ENCODE data around the gene ADGRB2. TPM values are rescaled to one million over a fixed set of nuclear protein-coding genes. Genes with fewer than 3 reads are reported as not detected.

ADGRB2 gene
- total RNA-seq (ENCODE audit: unreplicated experiment): 15.8 TPM
- long read RNA-seq, partial matches to known transcripts: 1 of 1 reads
- long read RNA-seq, other reads (novel, unspliced or antisense): 0 of 1 reads

GRCh38 chr1:31764312-31765040 lies at the start of gene ADGRB2:
ADGRB2 (minus strand) TSS chr1:31764340; CDS start chr1:31757221, 7,119 bp downstream.
- TF ChIP-seq CTCF (IDR thresholded peaks at IDR 0.05; ENCODE audit: partially characterized antibody, unreplicated experiment): peak; percentile 0
- Mint-ChIP-seq H3K27me3 (ENCODE audit: unreplicated experiment) (peaks cover 7% of the 10 kb centered on the region), H3K9me3 (ENCODE audit: unreplicated experiment) (peaks cover 13% of the 10 kb centered on the region), H3K27ac (ENCODE audit: unreplicated experiment) (no peak within 1 kb of the TSS), H3K36me3 (ENCODE audit: unreplicated experiment) (no peaks in the 10 kb centered on the region), H3K4me1 (ENCODE audit: low read depth, unreplicated experiment) (peaks cover 8% of the 10 kb centered on the region), H3K4me3 (ENCODE audit: unreplicated experiment) (peak within 1 kb of the TSS; percentile 88)
- peak; percentile 64 for DNase-seq

DNA sequence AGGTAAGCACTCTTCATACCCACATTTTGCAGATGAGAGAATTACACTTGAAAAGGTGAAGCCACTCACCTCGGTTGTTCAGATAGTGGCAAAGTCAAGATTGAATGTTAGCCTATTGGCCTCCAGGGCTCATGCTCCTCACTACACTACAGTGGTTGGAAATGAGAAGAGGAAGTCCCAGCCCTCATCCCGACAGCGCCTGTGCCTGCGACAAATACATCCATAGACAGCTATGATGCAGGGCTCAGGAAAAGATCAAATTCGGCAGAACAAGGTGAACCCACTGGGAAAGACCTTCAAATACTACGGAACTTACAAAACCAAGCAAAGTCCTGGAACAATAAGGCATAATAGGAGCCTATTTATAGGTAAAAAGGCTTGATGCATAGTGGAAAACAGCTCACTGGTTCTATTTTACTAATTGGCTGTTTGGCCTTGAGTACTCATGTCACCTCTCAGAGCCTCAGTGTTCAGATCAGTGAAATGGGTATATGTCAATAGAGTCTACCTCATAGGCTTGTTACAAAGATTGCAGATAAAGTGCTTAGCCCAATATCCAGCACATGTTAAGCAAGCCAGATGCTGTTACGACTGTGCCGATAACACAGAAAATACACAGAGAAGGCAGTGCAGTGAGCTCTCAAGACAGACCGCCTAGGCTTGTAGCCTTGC lies 48.2 kb upstream of the ADGRB2 start:
- no peak for DNase-seq
- TF ChIP-seq CTCF (IDR thresholded peaks at IDR 0.05; ENCODE audit: partially characterized antibody, unreplicated experiment): no peak
- Mint-ChIP-seq H3K4me3 (ENCODE audit: unreplicated experiment) (peak overlapping the region; percentile 20), H3K27me3 (ENCODE audit: unreplicated experiment) (peaks cover 2% of the 10 kb centered on the region), H3K36me3 (ENCODE audit: unreplicated experiment) (no peaks in the 10 kb centered on the region), H3K4me1 (ENCODE audit: low read depth, unreplicated experiment) (peaks cover 2% of the 10 kb centered on the region), H3K9me3 (ENCODE audit: unreplicated experiment) (peaks cover 1% of the 10 kb centered on the region), H3K27ac (ENCODE audit: unreplicated experiment) (no peak overlapping the region)

- Mint-ChIP-seq H3K4me3 (ENCODE audit: unreplicated experiment) (no peak overlapping the region), H3K4me1 (ENCODE audit: low read depth, unreplicated experiment) (peaks cover 2% of the 10 kb centered on the region), H3K27ac (ENCODE audit: unreplicated experiment) (no peak overlapping the region), H3K36me3 (ENCODE audit: unreplicated experiment) (no peaks in the 10 kb centered on the region), H3K27me3 (ENCODE audit: unreplicated experiment) (peaks cover 2% of the 10 kb centered on the region), H3K9me3 (ENCODE audit: unreplicated experiment) (peaks cover 1% of the 10 kb centered on the region)
- no peak for TF ChIP-seq CTCF (IDR thresholded peaks at IDR 0.05; ENCODE audit: partially characterized antibody, unreplicated experiment)
- peak; percentile 67 for DNase-seq
Observed at GRCh38 chr1:31811605-31812004, 47.5 kb upstream of the ADGRB2 start.

- Mint-ChIP-seq H3K4me3 (ENCODE audit: unreplicated experiment) (no peak overlapping the region), H3K36me3 (ENCODE audit: unreplicated experiment) (no peaks in the 10 kb centered on the region), H3K9me3 (ENCODE audit: unreplicated experiment) (peaks cover 1% of the 10 kb centered on the region), H3K27ac (ENCODE audit: unreplicated experiment) (no peak overlapping the region), H3K27me3 (ENCODE audit: unreplicated experiment) (peaks cover 2% of the 10 kb centered on the region), H3K4me1 (ENCODE audit: low read depth, unreplicated experiment) (peaks cover 2% of the 10 kb centered on the region)
- TF ChIP-seq CTCF (IDR thresholded peaks at IDR 0.05; ENCODE audit: partially characterized antibody, unreplicated experiment): no peak
- no peak for DNase-seq
Observed at GRCh38 chr1:31809698-31810097, 45.6 kb upstream of the ADGRB2 start.

Data from glutamatergic neuron (in vitro differentiated cells).